Bronchial epithelial cell (primary cell): ENCODE results near the gene ELMO1. TPM values are rescaled to one million over a fixed set of nuclear protein-coding genes. Genes with fewer than 3 reads are reported as not detected.

Experiments used
- DNase-seq: peaks from one replicate; pipeline ENCODE4 v3.0.0-alpha.2; 2010; ENCODE audit warnings: low read depth
- FAIRE-seq: peaks from 2 replicates; lab custom pipeline; 2011; peaks lifted over from hg19 to GRCh38; lab: Jason Lieb, UNC
- H3K27me3 ChIP-seq: 2 replicates; pipeline ENCODE4 v1.5.1; 2011; ENCODE audit warnings: low read length; ENCODE audit not compliant: control insufficient read depth, insufficient read depth
- H3K36me3 ChIP-seq: 2 replicates; pipeline ENCODE4 v1.5.1; 2011; ENCODE audit warnings: low read length; ENCODE audit not compliant: control insufficient read depth, insufficient read depth
- H3K4me3 ChIP-seq: 2 replicates; pipeline ENCODE4 v1.5.1; 2011; ENCODE audit warnings: mild to moderate bottlenecking, low read depth, low read length, control low read depth
- total RNA-seq: library from RNA; depleted of rRNA; stranded (reverse); fragments of >200 nt; gene quantifications from 2 replicates; pipeline ENCODE4 v1.2.1, GENCODE V29; 2014
- TF ChIP-seq, protein P1 (sequence below): IDR thresholded peaks from 2 replicates; pipeline ENCODE4 v1.5.1; 2011; ENCODE audit warnings: mild to moderate bottlenecking, moderate library complexity, low read length, control low read depth, inconsistent platforms; ENCODE audit not compliant: insufficient read depth, severe bottlenecking

The ELMO1 gene
- total RNA-seq, 1 donor from 2014 or later = under 0.01 TPM

- Histone ChIP-seq H3K36me3 (no peaks in the 10 kb centered on the region), H3K4me3 (no peak overlapping the region), H3K27me3 (no peaks in the 10 kb centered on the region)
- TF ChIP-seq, protein P1, sequence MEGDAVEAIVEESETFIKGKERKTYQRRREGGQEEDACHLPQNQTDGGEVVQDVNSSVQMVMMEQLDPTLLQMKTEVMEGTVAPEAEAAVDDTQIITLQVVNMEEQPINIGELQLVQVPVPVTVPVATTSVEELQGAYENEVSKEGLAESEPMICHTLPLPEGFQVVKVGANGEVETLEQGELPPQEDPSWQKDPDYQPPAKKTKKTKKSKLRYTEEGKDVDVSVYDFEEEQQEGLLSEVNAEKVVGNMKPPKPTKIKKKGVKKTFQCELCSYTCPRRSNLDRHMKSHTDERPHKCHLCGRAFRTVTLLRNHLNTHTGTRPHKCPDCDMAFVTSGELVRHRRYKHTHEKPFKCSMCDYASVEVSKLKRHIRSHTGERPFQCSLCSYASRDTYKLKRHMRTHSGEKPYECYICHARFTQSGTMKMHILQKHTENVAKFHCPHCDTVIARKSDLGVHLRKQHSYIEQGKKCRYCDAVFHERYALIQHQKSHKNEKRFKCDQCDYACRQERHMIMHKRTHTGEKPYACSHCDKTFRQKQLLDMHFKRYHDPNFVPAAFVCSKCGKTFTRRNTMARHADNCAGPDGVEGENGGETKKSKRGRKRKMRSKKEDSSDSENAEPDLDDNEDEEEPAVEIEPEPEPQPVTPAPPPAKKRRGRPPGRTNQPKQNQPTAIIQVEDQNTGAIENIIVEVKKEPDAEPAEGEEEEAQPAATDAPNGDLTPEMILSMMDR = no peak
- FAIRE-seq = no peak
- no peak for DNase-seq
Measured at GRCh38 chr7:37312608-37313007, 136.1 kb downstream of the ELMO1 start.

GRCh38 chr7:37311355-37311754 is 137.3 kb downstream of the ELMO1 start:
- no peaks in the 10 kb centered on the region for H3K36me3 ChIP-seq
- H3K27me3 ChIP-seq = no peaks in the 10 kb centered on the region
- no peak overlapping the region for H3K4me3 ChIP-seq
- TF ChIP-seq, protein P1 = no peak
- FAIRE-seq (no peak), DNase-seq (no peak)

DNA sequence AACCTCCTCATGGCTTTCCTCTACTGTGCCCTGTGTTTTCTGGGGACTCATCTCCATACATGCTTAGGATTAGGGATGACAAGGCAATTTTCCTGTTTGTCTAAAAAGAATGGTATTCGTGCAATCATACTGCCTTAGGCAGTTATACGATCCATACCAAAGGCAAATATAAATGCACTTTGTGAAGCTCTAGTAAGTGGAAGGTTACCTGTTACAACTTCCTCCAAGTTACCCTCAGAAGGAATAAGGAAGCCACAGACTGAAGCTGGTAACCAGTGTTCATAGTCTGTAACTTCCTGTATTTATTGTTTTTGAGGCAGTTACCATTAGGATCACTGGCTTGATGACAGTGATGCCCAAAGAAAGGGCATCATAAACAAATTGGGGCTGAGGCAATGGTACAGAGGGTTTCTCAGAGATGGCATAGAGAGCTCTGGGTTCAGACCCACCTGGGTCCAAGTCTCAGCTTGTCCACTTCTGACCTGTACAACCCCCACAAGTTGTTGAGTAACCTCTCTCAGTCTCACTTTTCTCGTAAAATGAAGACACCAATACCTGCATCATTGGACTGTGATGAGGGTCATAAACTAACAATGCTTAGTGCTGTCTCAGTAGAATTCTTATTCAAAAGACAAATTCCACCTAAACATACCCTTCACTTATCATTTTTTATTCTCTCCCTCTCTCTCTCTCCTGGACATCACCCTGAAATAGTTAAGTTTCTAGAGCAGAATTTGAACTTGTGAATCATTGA is 138.2 kb downstream of the ELMO1 start:
- FAIRE-seq (no peak), DNase-seq (peak; percentile 3)
- Histone ChIP-seq H3K27me3 (no peaks in the 10 kb centered on the region), H3K36me3 (no peaks in the 10 kb centered on the region), H3K4me3 (no peak overlapping the region)
- TF ChIP-seq, protein P1 = no peak

DNA sequence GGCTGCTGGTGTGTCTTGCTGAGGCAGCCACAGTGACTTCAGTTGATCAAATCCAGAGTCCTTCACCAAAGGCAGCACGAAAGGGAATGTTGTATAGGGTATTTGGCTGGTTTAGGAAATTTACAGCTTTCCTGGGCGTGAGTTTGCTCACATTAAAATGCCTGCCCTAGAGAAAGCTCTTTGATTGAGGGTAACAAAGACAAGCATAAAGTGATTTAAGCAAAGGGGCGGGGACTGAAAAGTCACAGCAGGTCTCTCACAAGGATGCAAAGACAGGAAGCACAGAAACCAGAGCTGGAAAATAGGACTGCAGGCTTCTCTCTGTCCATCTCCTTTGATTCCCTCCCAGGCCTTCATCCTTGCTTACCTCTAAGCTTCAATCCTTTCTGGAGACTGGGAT is 139.2 kb downstream of the ELMO1 start:
- FAIRE-seq (no peak), DNase-seq (no peak)
- Histone ChIP-seq H3K36me3 (no peaks in the 10 kb centered on the region), H3K27me3 (no peaks in the 10 kb centered on the region), H3K4me3 (no peak overlapping the region)
- TF ChIP-seq, protein P1 = no peak

DNA sequence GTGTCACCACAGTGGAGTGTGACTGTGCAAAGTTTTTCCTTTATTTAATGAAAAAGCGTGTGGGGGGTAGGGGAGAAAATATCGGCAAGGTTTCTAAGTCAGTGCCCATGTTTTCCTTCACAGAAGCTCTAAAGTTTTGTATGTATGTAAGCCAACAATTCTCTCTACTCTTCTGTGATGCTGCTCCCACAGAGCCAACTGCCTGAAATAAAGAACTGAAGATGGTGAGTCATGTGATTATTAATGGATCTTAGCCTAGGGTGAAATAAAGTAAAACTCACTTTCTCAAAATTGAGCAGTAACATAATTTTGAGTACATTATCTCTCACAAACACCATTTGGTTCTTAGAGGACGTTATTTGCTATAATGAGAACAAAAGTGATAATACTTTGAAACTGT is 143.7 kb downstream of the ELMO1 start:
- H3K4me3 ChIP-seq = no peak overlapping the region
- FAIRE-seq (no peak), DNase-seq (no peak)
- no peaks in the 10 kb centered on the region for H3K36me3 ChIP-seq
- TF ChIP-seq, protein P1 = no peak
- no peaks in the 10 kb centered on the region for H3K27me3 ChIP-seq

- FAIRE-seq (no peak), DNase-seq (peak; percentile 21)
- no peaks in the 10 kb centered on the region for H3K36me3 ChIP-seq
- no peaks in the 10 kb centered on the region for H3K27me3 ChIP-seq
- TF ChIP-seq, protein P1 = no peak
- H3K4me3 ChIP-seq = no peak overlapping the region
Measured at GRCh38 chr7:37297546-37297945, 151.1 kb downstream of the ELMO1 start.
